ENCODE results near the gene NOS3. TPM values are rescaled to one million over a fixed set of nuclear protein-coding genes. Genes with fewer than 3 reads are reported as not detected.

The NOS3 gene
- total RNA-seq, 4 donors from 2014 or later = 1.4 to 10.8 (median 4.2) TPM

GRCh38 chr7:151057989-151058780 lies 67.4 kb downstream of the NOS3 start:
- DNase-seq = peak; percentile 100
- in situ Hi-C loops (cut with MboI; ENCODE audit: low sequenced_read_pairs in 4 of 4) (no loop called here), intact Hi-C loops (cut with DNase I; ENCODE audit: low total_unique reads) (loop anchor here (1.0 to 5.0 kb wide), 2 partner anchors 30 to 1699 kb away; partner anchors contain the start of genes ABCB8 and ACTR3B)
- H3K4me3 ChIP-seq = peak overlapping the region; percentile 71 to 92 (median 86)
- peak; percentile 85 to 87 for ATAC-seq
- H3K4me1 ChIP-seq = peaks cover 22 to 44% of the 10 kb centered on the region in 2 donors
- no peaks in the 10 kb centered on the region for H3K9me3 ChIP-seq
- H3K36me3 ChIP-seq = no peaks in the 10 kb centered on the region
- no peaks in the 10 kb centered on the region for H3K27me3 ChIP-seq
- TF ChIP-seq CTCF (IDR thresholded peaks at IDR 0.05 in 4 of 5, conservative IDR thresholded peaks at IDR 0.05 in 1 of 5) (no peak), POLR2A (IDR thresholded peaks at IDR 0.05) (peak; percentile 84 to 99)
- H3K27ac ChIP-seq = peak overlapping the region; percentile 93 to 99 (median 98)

- H3K36me3 ChIP-seq = no peaks in the 10 kb centered on the region
- H3K4me1 ChIP-seq = peaks cover 22 to 44% of the 10 kb centered on the region in 2 donors
- TF ChIP-seq POLR2A (IDR thresholded peaks at IDR 0.05) (no peak), CTCF (IDR thresholded peaks at IDR 0.05 in 4 of 5, conservative IDR thresholded peaks at IDR 0.05 in 1 of 5) (no peak)
- peak overlapping the region; percentile 93 to 99 (median 98) for H3K27ac ChIP-seq
- in situ Hi-C loops (cut with MboI; ENCODE audit: low sequenced_read_pairs in 4 of 4) = no loop called here
- H3K27me3 ChIP-seq = no peaks in the 10 kb centered on the region
- H3K9me3 ChIP-seq = no peaks in the 10 kb centered on the region
- peak overlapping the region; percentile 71 to 92 (median 86) for H3K4me3 ChIP-seq
- peak; percentile 15 to 17 for ATAC-seq
- intact Hi-C loops (cut with DNase I; ENCODE audit: low total_unique reads) = loop anchor here (1.0 to 5.0 kb wide), 4 partner anchors 21 to 1698 kb away; partner anchors contain the start of genes ABCB8, ACTR3B, AGAP3 and FASTK
- DNase-seq = no peak
Observed at GRCh38 chr7:151058781-151059366, 68.1 kb downstream of the NOS3 start.

GRCh38 chr7:151059367-151060112 lies 68.7 kb downstream of the NOS3 start, which contains the start of gene SLC4A2:
Gene SLC4A2 (plus strand): TSS chr7:151059589. CDS start chr7:151061988, 2,399 bp downstream.
- in situ Hi-C loops (cut with MboI; ENCODE audit: low sequenced_read_pairs in 4 of 4) = no loop called here

More at GRCh38 chr7:151059367-151060112, 68.7 kb downstream of the NOS3 start, which contains the start of gene SLC4A2:
- intact Hi-C loops (cut with DNase I; ENCODE audit: low total_unique reads) = loop anchor here (1.0 to 5.0 kb wide), 4 partner anchors 21 to 1698 kb away; partner anchors contain the start of genes ACTR3B, AGAP3 and FASTK
- no peaks in the 10 kb centered on the region for H3K9me3 ChIP-seq
- DNase-seq (peak; percentile 69 to 71), ATAC-seq (peak; percentile 49 to 52)
- H3K27me3 ChIP-seq = no peaks in the 10 kb centered on the region
- H3K36me3 ChIP-seq = peaks cover 0 to 6% of the 10 kb centered on the region in 2 donors
- peak within 1 kb of the TSS; percentile 71 to 92 (median 86) for H3K4me3 ChIP-seq
- H3K27ac ChIP-seq = peak within 1 kb of the TSS; percentile 93 to 99 (median 98)
- TF ChIP-seq POLR2A (IDR thresholded peaks at IDR 0.05) (peak; percentile 64 to 69), CTCF (IDR thresholded peaks at IDR 0.05 in 4 of 5, conservative IDR thresholded peaks at IDR 0.05 in 1 of 5) (peak; percentile 24 to 66 (median 56))
- H3K4me1 ChIP-seq = peaks cover 22 to 44% of the 10 kb centered on the region in 2 donors
